Upper lobe of left lung (tissue), 6 donors: Measurements from ENCODE around the gene KISS1R. TPM values are rescaled to one million over a fixed set of nuclear protein-coding genes. Genes with fewer than 3 reads are reported as not detected.
A peak's percentile ranks its signal among the peaks of the same experiment; 100 is the strongest.

ENCODE experiments used
- ATAC-seq, 2 donors: fragments of 200-7000 bp; cut with Tn5 transposase; one replicate each; pipeline ENCODE4 v1.9.1; 2022; ENCODE audit warnings: mild to moderate bottlenecking in 2 of 2, moderate library complexity in 2 of 2; ENCODE audit not compliant: low FRiP score in 2 of 2
- DNase-seq, 2 donors: peaks; one replicate each; pipeline ENCODE4 v3.0.0-alpha.2; 2019 to 2020
- H3K27ac ChIP-seq, 4 donors: fragments of 200-600 bp; sonication (generic); one replicate each; pipeline ENCODE4 v1.5.1; 2016 to 2019
- H3K27me3 ChIP-seq, 4 donors: fragments of 200-600 bp; sonication (generic); one replicate each; pipeline ENCODE4 v1.5.1; 2017 to 2019
- H3K36me3 ChIP-seq, 4 donors: fragments of 200-600 bp; sonication (generic); one replicate each; pipeline ENCODE4 v1.5.1; 2016 to 2019
- H3K4me1 ChIP-seq, 4 donors: fragments of 200-600 bp; sonication (generic); one replicate each; pipeline ENCODE4 v1.5.1; 2018 to 2019
- H3K4me3 ChIP-seq, 4 donors: fragments of 200-600 bp; sonication (generic); one replicate each; pipeline ENCODE4 v1.5.1; 2017 to 2019; ENCODE audit warnings: mild to moderate bottlenecking in 2 of 4, moderate library complexity in 1 of 4
- H3K9me3 ChIP-seq, 4 donors: fragments of 200-600 bp; sonication (generic); one replicate each; pipeline ENCODE4 v1.5.1; 2018 to 2019
- CTCF ChIP-seq, 6 experiments: fragments of 450-650 bp in 4 of 6; fragments of 200-600 bp in 2 of 6; sonication (generic) in 2 of 6; IDR thresholded peaks; one replicate each; pipeline ENCODE4 v1.5.1; 2016 to 2019; ENCODE audit warnings: antibody characterized with exemption in 6 of 6
- EP300 ChIP-seq, 4 donors: sonication (generic); formaldehyde crosslinking; IDR thresholded peaks; one replicate each; pipeline ENCODE4 v1.5.1; 2017; ENCODE audit warnings: antibody characterized with exemption in 4 of 4, control low read depth in 2 of 4
- POLR2A ChIP-seq, 4 donors: fragments of 450-650 bp; IDR thresholded peaks; one replicate each; pipeline ENCODE4 v1.5.1; 2016 to 2017; ENCODE audit warnings: antibody characterized with exemption in 4 of 4, mild to moderate bottlenecking in 2 of 4
- POLR2AphosphoS5 ChIP-seq, 2 donors: sonication (generic); formaldehyde crosslinking; IDR thresholded peaks; one replicate each; pipeline ENCODE4 v1.5.1; 2017; ENCODE audit warnings: antibody characterized with exemption in 2 of 2
- WGBS, 2 donors: methylation state at CpG; one replicate each; pipeline ENCODE4 v1.1.5; 2017 to 2018; 5-methylcytosine and 5-hydroxymethylcytosine counted together
- total RNA-seq, 6 donors: library from RNA; depleted of rRNA in 4 of 6; stranded (reverse); fragments of >200 nt in 4 of 6; gene quantifications; one replicate each; pipeline versions ENCODE4 v1.1.0 to v1.2.1, GENCODE V29; 2016 to 2021
- donor health status: DM: no; HTN: no; CAD: no; lungs with moderate emphysema.
- donor health status: DM: no; HTN: yes; CAD: no; lungs with severe emphysema.

The KISS1R gene
- total RNA-seq, 6 donors from 2014 or later, result not detected

DNA sequence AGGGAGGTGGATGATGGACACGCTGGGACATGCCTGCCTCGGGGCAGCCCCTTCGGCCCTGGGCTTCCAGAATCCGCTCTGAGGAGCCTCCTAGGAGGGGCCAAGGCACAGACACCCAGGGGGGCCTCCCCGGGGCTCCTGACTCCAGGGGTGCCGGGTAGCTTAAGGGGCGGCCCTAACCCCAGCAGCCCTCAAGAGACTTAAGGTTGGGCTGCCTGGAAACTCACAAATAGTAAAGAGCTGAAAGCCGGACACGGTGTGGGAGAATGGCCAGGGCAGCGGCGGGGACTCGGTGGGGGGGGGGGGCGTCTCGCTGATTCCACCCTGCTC, 16.4 kb downstream of the KISS1R start:
- peaks cover 40 to 48% (median 44%) of the 10 kb centered on the region in 4 donors for H3K4me1 ChIP-seq
- H3K4me3 ChIP-seq, result peak overlapping the region in 1 of 4 donors; percentile 1
- 59% methylated on average over 13 of the region's 14 CpGs; no CpG with 5 or more reads in 1 of the 2 donors for WGBS, 2 donors
- H3K36me3 ChIP-seq, result peaks cover 0 to 20% (median 12%) of the 10 kb centered on the region in 4 donors
- H3K27me3 ChIP-seq, result no peaks in the 10 kb centered on the region
- ATAC-seq (no peak), DNase-seq (no peak)
- H3K9me3 ChIP-seq, result no peaks in the 10 kb centered on the region
- peak overlapping the region; percentile 49 to 79 (median 69) for H3K27ac ChIP-seq
- TF ChIP-seq POLR2A (IDR thresholded peaks at IDR 0.05), result no peak
- TF ChIP-seq CTCF (IDR thresholded peaks at IDR 0.05), result no peak
- no peak for TF ChIP-seq EP300 (IDR thresholded peaks at IDR 0.05)
- no peak for TF ChIP-seq POLR2AphosphoS5 (IDR thresholded peaks at IDR 0.05)

GRCh38 chr19:934197-934840, 17.2 kb downstream of the KISS1R start:
- Histone ChIP-seq H3K4me1 (peaks cover 37 to 47% (median 40%) of the 10 kb centered on the region in 4 donors), H3K9me3 (no peaks in the 10 kb centered on the region), H3K27me3 (no peaks in the 10 kb centered on the region), H3K27ac (peak overlapping the region; percentile 10 to 79 (median 69)), H3K4me3 (peak overlapping the region in 1 of 4 donors; percentile 2), H3K36me3 (peaks cover 0 to 19% (median 9%) of the 10 kb centered on the region in 4 donors)
- no peak for TF ChIP-seq CTCF (IDR thresholded peaks at IDR 0.05)
- TF ChIP-seq POLR2A (IDR thresholded peaks at IDR 0.05), result no peak
- no peak for TF ChIP-seq POLR2AphosphoS5 (IDR thresholded peaks at IDR 0.05)
- TF ChIP-seq EP300 (IDR thresholded peaks at IDR 0.05), result no peak
- WGBS, 2 donors, result 59 to 72% methylated on average over 3 to 29 of the region's 29 CpGs
- DNase-seq, result peak in 1 of 2 donors; percentile 68
- ATAC-seq, result peak in 1 of 2 donors; percentile 17

DNA sequence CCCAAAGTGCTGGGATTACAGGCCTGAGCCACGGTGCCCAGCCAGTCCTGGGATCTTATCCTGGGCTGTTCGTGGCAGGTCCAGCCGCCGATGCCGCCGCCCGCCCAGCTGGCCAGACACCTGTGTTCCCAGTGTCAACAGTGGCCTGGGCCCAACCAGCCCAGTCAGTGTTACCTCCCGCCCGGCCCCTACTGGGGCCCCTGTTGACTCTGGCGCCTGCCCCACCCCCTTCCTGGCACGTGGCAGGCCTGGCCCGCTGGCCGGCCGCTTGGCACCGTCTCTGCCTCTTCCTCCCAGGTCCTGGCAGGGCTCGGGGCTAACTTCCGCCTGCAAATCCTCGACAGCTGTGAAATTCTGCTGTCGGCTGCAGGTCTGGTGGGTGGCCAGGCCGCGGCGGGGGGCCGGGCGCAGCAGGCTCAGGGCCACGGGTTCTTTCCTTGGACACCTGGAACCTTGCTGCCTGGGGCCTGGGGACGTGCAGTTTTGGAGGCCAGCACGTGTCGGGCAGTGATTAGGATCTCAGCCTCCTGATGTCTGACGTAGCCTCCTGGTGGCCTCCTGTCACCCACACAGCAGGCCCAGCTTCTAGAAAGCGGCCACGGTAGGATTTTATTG, 17.8 kb downstream of the KISS1R start:
- Histone ChIP-seq H3K27ac (peak overlapping the region; percentile 10 to 79 (median 69)), H3K36me3 (peaks cover 0 to 13% (median 4%) of the 10 kb centered on the region in 4 donors), H3K4me1 (peaks cover 42 to 53% (median 46%) of the 10 kb centered on the region in 4 donors), H3K27me3 (no peaks in the 10 kb centered on the region), H3K4me3 (peak overlapping the region in 2 of 4 donors; percentile 2 to 9), H3K9me3 (no peaks in the 10 kb centered on the region)
- ATAC-seq, result peak; percentile 78 to 96
- peak in 2 of 4 donors; percentile 28 to 90 for TF ChIP-seq EP300 (IDR thresholded peaks at IDR 0.05)
- peak in 2 of 4 donors; percentile 27 to 43 for TF ChIP-seq POLR2A (IDR thresholded peaks at IDR 0.05)
- peak in 2 of 6 experiments; percentile 21 to 39 for TF ChIP-seq CTCF (IDR thresholded peaks at IDR 0.05)
- TF ChIP-seq POLR2AphosphoS5 (IDR thresholded peaks at IDR 0.05), result peak; percentile 82 to 92
- peak; percentile 95 for DNase-seq
- WGBS, 2 donors, result 4 to 16% methylated on average over 9 to 26 of the region's 31 CpGs

GRCh38 chr19:936175-936546, 19.0 kb downstream of the KISS1R start:
- ATAC-seq (no peak), DNase-seq (no peak)
- H3K4me1 ChIP-seq, result peaks cover 54 to 65% (median 58%) of the 10 kb centered on the region in 4 donors
- H3K27me3 ChIP-seq, result no peaks in the 10 kb centered on the region
- H3K9me3 ChIP-seq, result no peaks in the 10 kb centered on the region
- H3K36me3 ChIP-seq, result peaks cover 0 to 7% (median 0%) of the 10 kb centered on the region in 4 donors
- WGBS, 2 donors, result 91 to 94% methylated on average over 9 to 10 of the region's 10 CpGs
- H3K4me3 ChIP-seq, result no peak overlapping the region
- no peak overlapping the region for H3K27ac ChIP-seq
- TF ChIP-seq CTCF (IDR thresholded peaks at IDR 0.05), result no peak
- no peak for TF ChIP-seq EP300 (IDR thresholded peaks at IDR 0.05)
